PC-3 (cell line): ENCODE data around the gene PRKAR1B. TPM values are rescaled to one million over a fixed set of nuclear protein-coding genes. Genes with fewer than 3 reads are reported as not detected.

Experiments used
- ATAC-seq: fragments of 200-7000 bp; cut with Tn5 transposase; 2 replicates; pipeline ENCODE4 v1.9.1; 2020; ENCODE audit warnings: mild to moderate bottlenecking, moderate library complexity
- BruUV-seq: library from RNA; stranded (reverse); fragments of 400-500 nt; replicated peaks from 2 replicates; lab custom pipeline; 2021; lab: Mats Ljungman, UMichigan
- CTCF ChIA-PET: fragments of 300-600 bp; sonication (Branson Sonifier 250); formaldehyde crosslinking; loops from one replicate; lab custom pipeline; 2022; ENCODE audit warnings: antibody characterized with exemption; lab: Charles Lee
- POLR2A ChIA-PET: fragments of 300-600 bp; sonication (Branson Sonifier 250); formaldehyde crosslinking; loops from one replicate; lab custom pipeline; 2022; ENCODE audit warnings: antibody characterized with exemption; ENCODE audit not compliant: unreplicated experiment; lab: Charles Lee
- DNase-seq: peaks from one replicate; pipeline ENCODE4 v3.0.0-alpha.2; 2015
- H2AFZ ChIP-seq: fragments of 300-600 bp; sonication (generic); 2 replicates; pipeline ENCODE4 v1.6.0; 2016; ENCODE audit warnings: antibody characterized with exemption, low read length
- H3F3A ChIP-seq: fragments of 300-600 bp; sonication (generic); one replicate; pipeline ENCODE4 v1.6.0; 2017; ENCODE audit warnings: antibody characterized with exemption, low read length, control low read depth, mild to moderate bottlenecking; ENCODE audit not compliant: unreplicated experiment
- H3K27ac ChIP-seq: fragments of 300-600 bp; sonication (generic); 2 replicates; pipeline ENCODE4 v1.5.1; 2016; ENCODE audit warnings: mild to moderate bottlenecking, low read length
- H3K27me3 ChIP-seq: fragments of 300-600 bp; sonication (generic); 2 replicates; pipeline ENCODE4 v1.6.1; 2016; ENCODE audit warnings: low read length, mixed read lengths
- H3K36me3 ChIP-seq: fragments of 300-600 bp; sonication (generic); 2 replicates; pipeline ENCODE4 v1.6.1; 2016; ENCODE audit warnings: low read depth, mixed run types, low read length, mixed read lengths
- H3K4me1 ChIP-seq: fragments of 300-600 bp; sonication (generic); 2 replicates; pipeline ENCODE4 v1.5.1; 2016; ENCODE audit warnings: low read length; ENCODE audit not compliant: insufficient read depth
- H3K4me2 ChIP-seq: fragments of 300-600 bp; sonication (generic); 2 replicates; pipeline ENCODE4 v1.6.0; 2016; ENCODE audit warnings: low read length
- H3K4me3 ChIP-seq: fragments of 300-600 bp; sonication (generic); 2 replicates; pipeline ENCODE4 v1.5.1; 2016; ENCODE audit warnings: mild to moderate bottlenecking, low read length, mixed read lengths
- H3K79me2 ChIP-seq: fragments of 300-600 bp; sonication (generic); 2 replicates; pipeline ENCODE4 v1.6.1; 2017; ENCODE audit warnings: low read length, mixed read lengths
- H3K9ac ChIP-seq: fragments of 300-600 bp; sonication (generic); 2 replicates; pipeline ENCODE4 v1.6.0; 2016; ENCODE audit warnings: mild to moderate bottlenecking, low read length
- H3K9me2 ChIP-seq: fragments of 300-600 bp; sonication (generic); replicated peaks from 2 replicates; pipeline ENCODE4 v1.6.1; 2016; ENCODE audit warnings: mixed run types, low read length, mixed read lengths
- H3K9me3 ChIP-seq: fragments of 300-600 bp; sonication (generic); 2 replicates; pipeline ENCODE4 v1.6.1; 2016; ENCODE audit warnings: low read length, mixed read lengths
- H4K20me1 ChIP-seq: fragments of 300-600 bp; sonication (generic); 2 replicates; pipeline ENCODE4 v1.6.1; 2016; ENCODE audit warnings: low read length, mixed read lengths
- CTCF ChIP-seq: fragments of 300-600 bp; sonication (generic); conservative IDR thresholded peaks from 2 replicates; pipeline ENCODE4 v1.5.1; 2017; ENCODE audit warnings: antibody characterized with exemption, low read depth, mild to moderate bottlenecking, low read length
- EZH2 ChIP-seq: fragments of 300-600 bp; sonication (generic); IDR thresholded peaks from one replicate; pipeline ENCODE4 v1.6.1; 2017; ENCODE audit warnings: antibody characterized with exemption, mild to moderate bottlenecking, low read length; ENCODE audit not compliant: unreplicated experiment
- EZH2phosphoT487 ChIP-seq: fragments of 300-600 bp; sonication (generic); IDR thresholded peaks from 2 replicates; pipeline ENCODE4 v1.6.1; 2018; ENCODE audit warnings: mild to moderate bottlenecking, antibody characterized with exemption, low read length, borderline replicate concordance
- intact Hi-C: fragments of 100-400 bp; cut with micrococcal nuclease; formaldehyde crosslinking; loops from 2 replicates; pipeline ENCODE4 v1.9.0; 2023
- total RNA-seq: library from RNA; depleted of rRNA; stranded (reverse); fragments of >200 nt; gene quantifications from 2 replicates; pipeline ENCODE4 v1.2.3, GENCODE V29; 2014

Gene PRKAR1B
- total RNA-seq, 1 experiment from 2014 or later, result 15.6 TPM

GRCh38 chr7:549066-549890, 177.8 kb downstream of the PRKAR1B start:
- Histone ChIP-seq H3F3A (no peaks in the 10 kb centered on the region), H3K4me3 (no peak overlapping the region), H3K4me2 (no peak overlapping the region), H2AFZ (no peak overlapping the region), H3K9ac (no peak overlapping the region), H3K4me1 (peaks cover 5% of the 10 kb centered on the region; the same call in 1 of the 2 replicates), H3K27ac (no peak overlapping the region), H3K9me2 (no peaks in the 10 kb centered on the region), H3K27me3 (no peaks in the 10 kb centered on the region), H4K20me1 (no peaks in the 10 kb centered on the region), H3K79me2 (no peaks in the 10 kb centered on the region), H3K36me3 (no peaks in the 10 kb centered on the region), H3K9me3 (no peaks in the 10 kb centered on the region)
- no peak for ATAC-seq
- CTCF ChIA-PET, result no interaction called here
- no peak for DNase-seq
- no TSS peak for BruUV-seq
- intact Hi-C loops, result no loop called here
- POLR2A ChIA-PET, result no interaction called here
- TF ChIP-seq EZH2, result no peak

- CTCF ChIA-PET, result no interaction called here
- no peak overlapping the region for H3K4me3 ChIP-seq
- no peak for DNase-seq
- H2AFZ ChIP-seq, result no peak overlapping the region
- no peaks in the 10 kb centered on the region for H3K79me2 ChIP-seq
- BruUV-seq, result no TSS peak
- no peaks in the 10 kb centered on the region for H3F3A ChIP-seq
- no peaks in the 10 kb centered on the region for H4K20me1 ChIP-seq
- no peak for TF ChIP-seq EZH2
- TF ChIP-seq EZH2phosphoT487, result no peak
- TF ChIP-seq CTCF, result no peak
- no peaks in the 10 kb centered on the region for H3K36me3 ChIP-seq
- H3K9ac ChIP-seq, result no peak overlapping the region
- intact Hi-C loops, result no loop called here
- no peaks in the 10 kb centered on the region for H3K9me2 ChIP-seq
- H3K4me2 ChIP-seq, result no peak overlapping the region
- no peaks in the 10 kb centered on the region for H3K27me3 ChIP-seq
- ATAC-seq, result no peak
- H3K4me1 ChIP-seq, result peaks cover 13% of the 10 kb centered on the region
- no peaks in the 10 kb centered on the region for H3K9me3 ChIP-seq
- no peak overlapping the region for H3K27ac ChIP-seq
- POLR2A ChIA-PET, result no interaction called here
Measured at GRCh38 chr7:548401-548800, 178.7 kb downstream of the PRKAR1B start.

- Histone ChIP-seq H3K9me2 (no peaks in the 10 kb centered on the region), H3K4me3 (no peak overlapping the region), H3K4me1 (peaks cover 31% of the 10 kb centered on the region), H3K4me2 (no peak overlapping the region), H3K27me3 (no peaks in the 10 kb centered on the region), H3K9me3 (no peaks in the 10 kb centered on the region), H2AFZ (no peak overlapping the region), H3K79me2 (no peaks in the 10 kb centered on the region), H3K36me3 (no peaks in the 10 kb centered on the region), H4K20me1 (no peaks in the 10 kb centered on the region), H3K27ac (no peak overlapping the region), H3F3A (no peaks in the 10 kb centered on the region), H3K9ac (no peak overlapping the region)
- intact Hi-C loops, result no loop called here
- no peak for TF ChIP-seq EZH2phosphoT487
- ChIA-PET POLR2A (no interaction called here), CTCF (interaction anchor here (0.6 kb wide), 1 partner anchor 104 kb away, joined by 3 read pairs; no protein-coding TSS in a partner anchor)
- ATAC-seq (no peak), DNase-seq (no peak)
- BruUV-seq, result no TSS peak
Measured at GRCh38 chr7:545470-545869, 181.6 kb downstream of the PRKAR1B start.
